H1 (cell line): ENCODE data around the gene FSCN2. TPM values are rescaled to one million over a fixed set of nuclear protein-coding genes. Genes with fewer than 3 reads are reported as not detected.

Source experiments
- CTCF ChIA-PET: fragments of 300-600 bp; sonication (Branson Sonifier 250); formaldehyde crosslinking; loops from one replicate; lab custom pipeline; 2021; ENCODE audit not compliant: partially characterized antibody; lab: Charles Lee
- POLR2A ChIA-PET: fragments of 300-600 bp; sonication (Branson Sonifier 250); formaldehyde crosslinking; loops from one replicate; lab custom pipeline; 2021; ENCODE audit warnings: inconsistent platforms; ENCODE audit not compliant: partially characterized antibody; lab: Charles Lee
- DNase-seq, 2 experiments: peaks; one replicate each; pipeline versions ENCODE4 v3.0.0 to v3.0.0-alpha.2; 2010 to 2022; ENCODE audit warnings: low spot score in 2 of 2, low read depth in 1 of 2, mixed read lengths in 1 of 2
- FAIRE-seq: peaks from 2 replicates; lab custom pipeline; 2011; peaks lifted over from hg19 to GRCh38; lab: Jason Lieb, UNC
- H2AFZ ChIP-seq: 2 replicates; pipeline ENCODE4 v1.8.1; 2012; ENCODE audit warnings: low read length, inconsistent platforms
- H2AK5ac ChIP-seq: 2 replicates; pipeline ENCODE4 v1.6.1; 2013; ENCODE audit warnings: low read depth, low read length
- H2BK120ac ChIP-seq: replicated peaks from 2 replicates; pipeline ENCODE3; 2013; ENCODE audit warnings: low read depth, low read length, inconsistent platforms
- H2BK12ac ChIP-seq: 2 replicates; pipeline ENCODE4 v1.6.1; 2013; ENCODE audit warnings: low read depth, low read length
- H2BK15ac ChIP-seq: 2 replicates; pipeline ENCODE4 v1.6.1; 2013; ENCODE audit warnings: low read length
- H2BK20ac ChIP-seq: 2 replicates; pipeline ENCODE4 v1.6.1; 2013; ENCODE audit warnings: low read length
- H2BK5ac ChIP-seq: 2 replicates; pipeline ENCODE4 v1.6.1; 2013; ENCODE audit warnings: low read depth, low read length
- H3K14ac ChIP-seq: 2 replicates; pipeline ENCODE4 v1.6.1; 2013; ENCODE audit warnings: inconsistent platforms; ENCODE audit not compliant: insufficient read length
- H3K18ac ChIP-seq: 2 replicates; pipeline ENCODE4 v1.6.1; 2013; ENCODE audit warnings: low read length; ENCODE audit errors: extremely low read depth
- H3K23ac ChIP-seq: 2 replicates; pipeline ENCODE4 v1.6.1; 2013; ENCODE audit warnings: inconsistent platforms; ENCODE audit not compliant: insufficient read length
- H3K23me2 ChIP-seq: 2 replicates; pipeline ENCODE4 v1.6.1; 2013; ENCODE audit warnings: low read depth, low read length
- H3K27ac ChIP-seq: 2 replicates; pipeline ENCODE4 v1.6.1; 2011; ENCODE audit warnings: low read depth, low read length, inconsistent platforms
- H3K27me3 ChIP-seq, 4 experiments: replicated peaks in 1 of 4; 1 replicate in 1 of 4; 2 replicates in 3 of 4; pipeline versions ENCODE4 v1.6.1 to v1.8.1; 2011 to 2013; ENCODE audit warnings: low read length in 3 of 4, mild to moderate bottlenecking in 3 of 4, inconsistent platforms in 2 of 4, mixed read lengths in 2 of 4, moderate library complexity in 1 of 4; ENCODE audit not compliant: control insufficient read depth in 3 of 4, insufficient read depth in 3 of 4; ENCODE audit errors: extremely low read depth in 1 of 4
- H3K36me3 ChIP-seq, 4 experiments: 2 replicates each; pipeline versions ENCODE4 v1.6.1 to v1.8.1; 2011 to 2013; ENCODE audit warnings: mild to moderate bottlenecking in 4 of 4, low read length in 3 of 4, moderate library complexity in 2 of 4, control low read depth in 1 of 4, inconsistent platforms in 1 of 4; ENCODE audit not compliant: insufficient read depth in 4 of 4, control insufficient read depth in 2 of 4
- H3K4ac ChIP-seq: replicated peaks from 2 replicates; pipeline ENCODE3; 2013; ENCODE audit warnings: low read length, low read depth, mixed read lengths, inconsistent platforms; ENCODE audit not compliant: insufficient read length
- H3K4me1 ChIP-seq, 4 experiments: replicated peaks in 1 of 4; 1 replicate in 1 of 4; 2 replicates in 3 of 4; pipeline versions ENCODE4 v1.6.1 to v1.8.1; 2011 to 2013; ENCODE audit warnings: low read length in 3 of 4, inconsistent platforms in 2 of 4, mixed read lengths in 1 of 4; ENCODE audit not compliant: insufficient read depth in 4 of 4, control insufficient read depth in 3 of 4
- H3K4me2 ChIP-seq, 2 experiments: 2 replicates each; pipeline versions ENCODE4 v1.6.1 to v1.8.1; 2011 to 2013; ENCODE audit warnings: low read depth in 2 of 2, low read length in 2 of 2, control low read depth in 1 of 2, inconsistent platforms in 1 of 2, mild to moderate bottlenecking in 1 of 2; ENCODE audit not compliant: insufficient read depth in 1 of 2
- H3K4me3 ChIP-seq, 4 experiments: fragments of 200-600, 300-600 bp in 1 of 4; sonication (generic), shearing (Covaris generic), sonication (Bioruptor Twin) in 1 of 4; 2 replicates each; pipeline versions ENCODE4 v1.5.1 to v1.8.1; 2011 to 2016; ENCODE audit warnings: low read length in 4 of 4, low read depth in 3 of 4, control low read depth in 2 of 4, inconsistent platforms in 2 of 4, mild to moderate bottlenecking in 2 of 4, mixed read lengths in 1 of 4, moderate library complexity in 1 of 4; ENCODE audit not compliant: insufficient read depth in 2 of 4; ENCODE audit errors: extremely low read depth in 1 of 4
- H3K56ac ChIP-seq: replicated peaks from 2 replicates; pipeline ENCODE3; 2013; ENCODE audit warnings: low read depth, mild to moderate bottlenecking, mixed read lengths, low read length, inconsistent platforms; ENCODE audit not compliant: insufficient read length
- H3K79me1 ChIP-seq: 2 replicates; pipeline ENCODE4 v1.6.1; 2013; ENCODE audit warnings: low read depth, low read length, control low read depth
- H3K79me2 ChIP-seq, 2 experiments: 2 replicates each; pipeline versions ENCODE4 v1.6.1 to v1.8.1; 2012 to 2013; ENCODE audit warnings: low read length in 2 of 2, mild to moderate bottlenecking in 2 of 2, inconsistent platforms in 1 of 2; ENCODE audit not compliant: insufficient read depth in 2 of 2, control insufficient read depth in 1 of 2
- H3K9ac ChIP-seq, 4 experiments: replicated peaks in 1 of 4; 1 replicate in 1 of 4; 2 replicates in 3 of 4; pipeline versions ENCODE4 v1.6.1 to v1.8.1; 2011 to 2013; ENCODE audit warnings: low read depth in 3 of 4, low read length in 3 of 4, control low read depth in 2 of 4, mild to moderate bottlenecking in 2 of 4, moderate library complexity in 2 of 4, inconsistent platforms in 1 of 4; ENCODE audit errors: extremely low read depth in 1 of 4
- H3K9me3 ChIP-seq, 2 experiments: 2 replicates each; pipeline versions ENCODE4 v1.6.1 to v1.8.1; 2012 to 2013; ENCODE audit warnings: mild to moderate bottlenecking in 2 of 2, moderate library complexity in 2 of 2, control low read depth in 1 of 2, inconsistent platforms in 1 of 2, low read depth in 1 of 2, low read length in 1 of 2, mixed read lengths in 1 of 2; ENCODE audit not compliant: insufficient read depth in 2 of 2
- H4K20me1 ChIP-seq, 2 experiments: replicated peaks in 1 of 2; 2 replicates each; pipeline versions ENCODE3 to v1.8.1; 2011 to 2013; ENCODE audit warnings: inconsistent platforms in 2 of 2, low read length in 2 of 2, mild to moderate bottlenecking in 1 of 2; ENCODE audit not compliant: insufficient read depth in 2 of 2, control insufficient read depth in 1 of 2
- H4K5ac ChIP-seq: 2 replicates; pipeline ENCODE4 v1.6.1; 2013; ENCODE audit warnings: low read length, low read depth, mixed read lengths, inconsistent platforms; ENCODE audit not compliant: insufficient read length
- H4K8ac ChIP-seq: 2 replicates; pipeline ENCODE4 v1.8.0; 2013; ENCODE audit warnings: mild to moderate bottlenecking, moderate library complexity, low read length, inconsistent platforms; ENCODE audit not compliant: insufficient read depth; ENCODE audit errors: extremely low read depth
- H4K91ac ChIP-seq: replicated peaks from 2 replicates; pipeline ENCODE3; 2013; ENCODE audit warnings: low read length, mixed read lengths, inconsistent platforms; ENCODE audit not compliant: insufficient read length
- BRCA1 ChIP-seq: IDR thresholded peaks from 2 replicates; pipeline ENCODE4 v1.6.1; 2012; ENCODE audit warnings: low read depth, low read length, improper control_type of control experiment
- CREB1 ChIP-seq: IDR thresholded peaks from 2 replicates; pipeline ENCODE4 v1.6.1; 2012; ENCODE audit warnings: inconsistent platforms
- GTF2F1 ChIP-seq: IDR thresholded peaks from 2 replicates; pipeline ENCODE4 v1.6.1; 2012; ENCODE audit warnings: low read depth, low read length, improper control_type of control experiment, borderline replicate concordance
- POLR2A ChIP-seq, 2 experiments: IDR thresholded peaks; 1 replicate in 1 of 2; 2 replicates in 1 of 2; pipeline ENCODE4 v1.6.1; 2011; ENCODE audit warnings: low read depth in 2 of 2, low read length in 2 of 2, mild to moderate bottlenecking in 2 of 2; ENCODE audit errors: control extremely low read depth in 1 of 2
- POLR2AphosphoS5 ChIP-seq: IDR thresholded peaks from 2 replicates; pipeline ENCODE4 v1.6.1; 2011; ENCODE audit warnings: low read depth, low read length
- RNF2 ChIP-seq: fragments of 200-900, 300-1000 bp; sonication (generic); IDR thresholded peaks from 2 replicates; pipeline ENCODE4 v1.7.1; 2016; ENCODE audit warnings: borderline replicate concordance, low read depth, mild to moderate bottlenecking, antibody characterized with exemption, low read length; ENCODE audit not compliant: poor library complexity, severe bottlenecking; ENCODE audit errors: missing control alignments
- SUZ12 ChIP-seq: fragments of 200-600 bp; sonication (generic); IDR thresholded peaks from 2 replicates; pipeline ENCODE4 v1.6.1; 2012; ENCODE audit warnings: mild to moderate bottlenecking, inconsistent platforms, low read length, moderate library complexity, mixed read lengths
- TAF1 ChIP-seq: IDR thresholded peaks from 2 replicates; pipeline ENCODE4 v1.6.1; 2011; ENCODE audit warnings: mild to moderate bottlenecking, low read depth, low read length
- TEAD4 ChIP-seq: IDR thresholded peaks from 2 replicates; pipeline ENCODE4 v1.6.1; 2012; ENCODE audit warnings: low read depth, low read length, inconsistent platforms, mixed read lengths
- YY1 ChIP-seq: IDR thresholded peaks from 2 replicates; pipeline ENCODE4 v1.6.1; 2011; ENCODE audit warnings: low read depth, mild to moderate bottlenecking, low read length
- ZNF274 ChIP-seq: IDR thresholded peaks from 2 replicates; pipeline ENCODE4 v1.7.0; 2012; ENCODE audit warnings: low read length, borderline replicate concordance; ENCODE audit errors: extremely low read depth
- WGBS, 2 experiments: shearing (Covaris generic) in 1 of 2; methylation state at CpG; one replicate each; pipeline versions ENCODE4 v1.1.6 to v1.1.7; 2013 to 2015; ENCODE audit warnings: low lambda C conversion rate in 2 of 2, mixed read lengths in 2 of 2, inconsistent platforms in 1 of 2, low coverage in 1 of 2, missing lambda C conversion rate in 1 of 2; ENCODE audit not compliant: insufficient replicate concordance in 2 of 2, insufficient coverage in 1 of 2, insufficient read length in 1 of 2; ENCODE audit errors: extremely low coverage in 1 of 2, missing lambda C conversion rate in 1 of 2; 5-methylcytosine and 5-hydroxymethylcytosine counted together
- polyA plus RNA-seq, 7 experiments: library from polyadenylated mRNA; depleted of rRNA in 3 of 7; stranded (reverse) in 5 of 7; unstranded in 2 of 7; fragments of >200 nt in 5 of 7; fragments of 200-250 nt in 2 of 7; gene quantifications; 1 replicate in 5 of 7; 2 replicates in 1 of 7; 4 replicates in 1 of 7; pipeline versions ENCODE4 v1.2.1 to v1.2.3, GENCODE V29; 2011 to 2013; ENCODE audit warnings: missing spikeins in 2 of 7, mixed read lengths in 2 of 7
- total RNA-seq: library from RNA; stranded (reverse); fragmentation: NEBNext Ultra II Directional; extraction: Animal tissue kit (Norgen Biotek cat#: 25700); gene quantifications from 2 replicates; pipeline ENCODE4 v1.2.1, GENCODE V29; 2021
- TF ChIP-seq, protein P1 (sequence below): IDR thresholded peaks from 2 replicates; pipeline ENCODE4 v1.6.1; 2012; ENCODE audit warnings: inconsistent platforms

The FSCN2 gene
- total and polyA plus RNA-seq, 2 of the 8 experiments (the other 6 are each of a cell fraction or from before 2014, with no cell fraction given): 0.18 to 0.30 TPM

DNA sequence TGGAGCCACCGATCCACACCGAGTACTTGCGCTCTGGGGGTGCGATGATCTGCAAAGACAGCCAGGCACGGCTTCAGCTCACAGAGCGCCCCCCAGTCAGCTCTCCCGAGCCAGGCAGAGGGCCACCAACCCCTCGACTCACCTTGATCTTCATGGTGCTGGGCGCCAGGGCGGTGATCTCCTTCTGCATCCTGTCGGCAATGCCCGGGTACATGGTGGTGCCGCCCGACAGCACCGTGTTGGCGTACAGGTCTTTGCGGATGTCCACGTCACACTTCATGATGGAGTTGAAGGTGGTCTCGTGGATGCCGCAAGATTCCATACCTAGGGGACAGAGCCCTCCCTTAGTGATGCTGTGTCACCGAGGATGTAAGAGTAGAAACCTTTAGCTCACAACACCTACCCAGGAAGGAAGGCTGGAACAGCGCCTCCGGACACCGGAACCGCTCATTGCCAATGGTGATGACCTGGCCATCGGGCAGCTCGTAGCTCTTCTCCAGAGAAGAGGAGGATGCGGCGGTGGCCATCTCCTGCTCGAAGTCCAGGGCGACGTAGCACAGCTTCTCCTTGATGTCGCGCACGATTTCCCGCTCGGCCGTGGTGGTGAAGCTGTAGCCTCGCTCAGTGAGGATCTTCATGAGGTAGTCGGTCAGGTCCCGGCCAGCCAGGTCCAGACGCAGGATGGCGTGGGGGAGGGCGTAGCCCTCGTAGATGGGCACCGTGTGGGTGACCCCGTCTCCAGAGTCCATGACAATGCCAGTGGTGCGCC lies 17.2 kb upstream of the FSCN2 start:
- H3K9ac ChIP-seq: peak overlapping the region; percentile 56 to 96 (median 85)
- ChIA-PET POLR2A (interaction anchor here (0.6 to 35.8 kb wide), 22 partner anchors 5 to 420 kb away, joined by 3 to 1004 read pairs (median 6); partner anchors contain the start of genes ACTG1, BAHCC1, FAAP100 and FSCN2), CTCF (interaction anchor here (0.8 to 1.4 kb wide), 4 partner anchors 26 to 256 kb away, joined by 3 to 5 read pairs (median 3); no protein-coding TSS in a partner anchor)
- H4K91ac ChIP-seq: no peak overlapping the region
- peak overlapping the region; percentile 75 to 93 (median 90) for H3K4me3 ChIP-seq
- peak overlapping the region; percentile 28 for H4K8ac ChIP-seq
- H3K4me1 ChIP-seq: peaks cover 0 to 11% (median 6%) of the 10 kb centered on the region in 4 experiments; a peak in 5 of 7 replicates
- no peak for DNase-seq
- H3K9me3 ChIP-seq: no peaks in the 10 kb centered on the region
- WGBS, 2 experiments: 28% methylated on average over 46 of the region's 48 CpGs; no CpG with 5 or more reads in 1 of the 2 experiments
- peaks cover 23 to 29% of the 10 kb centered on the region in 2 experiments for H4K20me1 ChIP-seq
- H3K27ac ChIP-seq: no peak overlapping the region
- no peak overlapping the region for H4K5ac ChIP-seq
- no peak overlapping the region for H3K4ac ChIP-seq
- peaks cover 25% of the 10 kb centered on the region for H3K23me2 ChIP-seq
- no peak overlapping the region for H2BK120ac ChIP-seq
- no peak overlapping the region for H2BK12ac ChIP-seq
- H3K14ac ChIP-seq: no peak overlapping the region
- H3K36me3 ChIP-seq: peaks cover 19 to 37% (median 31%) of the 10 kb centered on the region in 4 experiments; a peak in 7 of 8 replicates
- peaks cover 24 to 39% of the 10 kb centered on the region in 2 experiments for H3K79me2 ChIP-seq
- peak overlapping the region; percentile 97 to 98 for H3K4me2 ChIP-seq
- no peak overlapping the region for H2AFZ ChIP-seq
- peaks cover 17% of the 10 kb centered on the region for H3K79me1 ChIP-seq
- H3K23ac ChIP-seq: no peak overlapping the region
- H3K56ac ChIP-seq: no peak overlapping the region
- H3K18ac ChIP-seq: no peak overlapping the region
- no peaks in the 10 kb centered on the region for H3K27me3 ChIP-seq
- no peak for FAIRE-seq
- H2BK15ac ChIP-seq: no peak overlapping the region
- H2AK5ac ChIP-seq: no peak overlapping the region
- H2BK5ac ChIP-seq: peak overlapping the region; percentile 75; the same call in 1 of the 2 replicates
- no peak overlapping the region for H2BK20ac ChIP-seq
- TF ChIP-seq ZNF274 (no peak), POLR2AphosphoS5 (peak; percentile 78; the same call in 1 of the 2 replicates), CREB1 (no peak), BRCA1 (no peak), GTF2F1 (no peak), POLR2A (IDR thresholded peaks at IDR 0.05; ENCODE audit: control extremely low read depth in 1 of 2, low read depth in 2 of 2, low read length in 2 of 2) (peak in 1 of 2 experiments; percentile 53; a peak in 2 of 3 replicates), RNF2 (no peak), TAF1 (no peak), YY1 (no peak), TEAD4 (no peak), SUZ12 (no peak)
- TF ChIP-seq, protein P1, sequence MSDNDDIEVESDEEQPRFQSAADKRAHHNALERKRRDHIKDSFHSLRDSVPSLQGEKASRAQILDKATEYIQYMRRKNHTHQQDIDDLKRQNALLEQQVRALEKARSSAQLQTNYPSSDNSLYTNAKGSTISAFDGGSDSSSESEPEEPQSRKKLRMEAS: no peak
